Measurements from ENCODE around the gene RHOH.

Gene RHOH

GRCh38 chr4:40238008-40238699 is 41.3 kb downstream of the RHOH start:
- DNase-seq (ENCODE audit: low read depth in 3 of 3), result no peak

- DNase-seq (ENCODE audit: low read depth in 3 of 3), result peak; percentile 50 to 76 (median 58)
Measured at GRCh38 chr4:40238700-40239548, 42.1 kb downstream of the RHOH start.

GRCh38 chr4:40240040-40240653 is 43.3 kb downstream of the RHOH start:
- DNase-seq (ENCODE audit: low read depth in 3 of 3), result no peak

GRCh38 chr4:40241026-40241425 is 44.2 kb downstream of the RHOH start:
- no peak for DNase-seq (ENCODE audit: low read depth in 3 of 3)

GRCh38 chr4:40241941-40242340 is 45.1 kb downstream of the RHOH start:
- DNase-seq (ENCODE audit: low read depth in 3 of 3), result no peak

- no peak for DNase-seq (ENCODE audit: low read depth in 3 of 3)
Measured at GRCh38 chr4:40243386-40243948, 46.6 kb downstream of the RHOH start.

GRCh38 chr4:40244606-40245005 is 47.8 kb downstream of the RHOH start:
- no peak for DNase-seq (ENCODE audit: low read depth in 3 of 3)

GRCh38 chr4:40245550-40245949 is 48.7 kb downstream of the RHOH start:
- DNase-seq (ENCODE audit: low read depth in 3 of 3), result no peak

- DNase-seq (ENCODE audit: low read depth in 3 of 3), result no peak
Measured at GRCh38 chr4:40246011-40246900, 49.4 kb downstream of the RHOH start.

GRCh38 chr4:40246938-40247337 is 50.1 kb downstream of the RHOH start:
- no peak for DNase-seq (ENCODE audit: low read depth in 3 of 3)

- no peak for DNase-seq (ENCODE audit: low read depth in 3 of 3)
Measured at GRCh38 chr4:40247350-40247749, 50.5 kb downstream of the RHOH start.

- DNase-seq (ENCODE audit: low read depth in 3 of 3), result no peak
Measured at GRCh38 chr4:40251366-40251765, 54.5 kb downstream of the RHOH start.

- no peak for DNase-seq (ENCODE audit: low read depth in 3 of 3)
Measured at GRCh38 chr4:40253906-40254305, 57.1 kb downstream of the RHOH start.

GRCh38 chr4:40254608-40255392 is 58.0 kb downstream of the RHOH start:
- DNase-seq (ENCODE audit: low read depth in 3 of 3), result no peak

- no peak for DNase-seq (ENCODE audit: low read depth in 3 of 3)
Measured at GRCh38 chr4:40255393-40256281, 58.8 kb downstream of the RHOH start.

GRCh38 chr4:40256329-40256728 is 59.5 kb downstream of the RHOH start:
- DNase-seq (ENCODE audit: low read depth in 3 of 3), result no peak

GRCh38 chr4:40256817-40257216 is 60.0 kb downstream of the RHOH start:
- DNase-seq (ENCODE audit: low read depth in 3 of 3), result no peak

- DNase-seq (ENCODE audit: low read depth in 3 of 3), result no peak
Measured at GRCh38 chr4:40258627-40259026, 61.8 kb downstream of the RHOH start.

GRCh38 chr4:40261231-40262076 is 64.6 kb downstream of the RHOH start:
- no peak for DNase-seq (ENCODE audit: low read depth in 3 of 3)
